ENCODE measurements around the gene BACE1. TPM values are rescaled to one million over a fixed set of nuclear protein-coding genes. Genes with fewer than 3 reads are reported as not detected.

BACE1 gene
- total RNA-seq, 1 donor from 2014 or later, result 0.40 TPM

DNA sequence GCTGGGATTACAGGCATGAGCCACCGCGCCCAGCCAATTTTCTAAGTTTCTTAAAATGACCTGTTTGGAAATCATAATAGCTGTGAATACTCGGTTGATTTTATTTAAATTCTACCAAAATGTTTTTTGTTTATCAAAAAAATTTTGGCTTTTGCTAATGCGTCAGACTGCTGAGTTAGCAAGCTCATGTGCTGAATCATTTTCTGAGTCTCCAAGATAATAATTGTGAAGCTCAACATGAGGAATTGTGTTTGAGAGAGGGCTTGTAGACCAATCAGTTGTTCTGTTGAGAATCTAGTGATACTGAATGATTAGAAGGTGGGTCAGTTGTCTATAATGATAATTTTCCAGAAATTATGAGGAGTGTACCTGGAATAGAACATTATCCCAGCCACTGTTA lies 67.7 kb downstream of the BACE1 start:
- H3K4me3 Mint-ChIP-seq, result no peak overlapping the region
- H3K36me3 Mint-ChIP-seq (ENCODE audit: low read depth), result peaks cover 30% of the 10 kb centered on the region
- intact Hi-C loops (cut with micrococcal nuclease), result no loop called here
- H3K9me3 Mint-ChIP-seq, result no peaks in the 10 kb centered on the region
- no peak overlapping the region for H3K27ac Mint-ChIP-seq
- no peak for DNase-seq
- no peaks in the 10 kb centered on the region for H3K4me1 Mint-ChIP-seq
- H3K27me3 Mint-ChIP-seq, result no peaks in the 10 kb centered on the region

DNA sequence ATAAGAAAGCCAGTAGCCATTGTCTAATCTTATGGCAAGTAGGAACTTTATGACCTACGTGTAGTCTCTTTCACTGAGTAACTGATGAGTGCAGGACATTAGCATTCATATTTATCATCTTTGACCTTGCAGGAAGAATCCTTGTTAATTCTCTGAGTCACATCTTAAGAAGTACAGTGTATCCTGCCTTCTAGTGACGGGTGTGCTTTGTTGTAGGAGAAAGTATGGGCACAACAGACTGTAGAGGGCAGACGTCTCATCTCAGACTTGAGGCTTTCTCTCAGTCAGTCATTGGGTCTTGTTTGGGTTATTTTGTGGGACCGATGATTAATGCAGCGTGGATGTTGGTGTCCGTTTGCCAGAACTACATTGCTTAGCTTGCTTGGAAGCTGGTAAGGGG lies 76.8 kb downstream of the BACE1 start:
- Mint-ChIP-seq H3K27ac (no peak overlapping the region), H3K36me3 (ENCODE audit: low read depth) (peaks cover 14% of the 10 kb centered on the region), H3K4me1 (peaks cover under 1% of the 10 kb centered on the region), H3K27me3 (no peaks in the 10 kb centered on the region), H3K9me3 (no peaks in the 10 kb centered on the region), H3K4me3 (no peak overlapping the region)
- DNase-seq, result no peak
- intact Hi-C loops (cut with micrococcal nuclease), result no loop called here

DNA sequence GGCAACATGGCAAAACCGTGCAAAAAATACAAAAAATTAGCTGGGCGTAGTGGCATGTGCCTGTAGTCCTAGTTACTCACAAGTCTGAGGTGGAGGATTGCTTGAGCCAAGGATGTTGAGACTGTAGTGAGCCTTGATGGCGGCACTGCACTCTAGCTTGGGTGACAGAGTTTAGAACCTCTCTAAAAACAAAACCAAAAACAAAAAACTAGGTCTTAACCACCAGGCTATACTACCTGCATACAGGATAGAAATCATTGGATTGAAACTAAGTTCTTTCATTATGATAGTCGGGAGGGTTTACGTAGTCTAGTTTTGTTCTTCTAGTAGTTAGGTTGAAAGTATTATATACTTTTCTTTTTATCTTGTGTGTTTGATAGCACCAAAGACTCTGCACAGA lies 77.8 kb downstream of the BACE1 start:
- Mint-ChIP-seq H3K4me3 (no peak overlapping the region), H3K27me3 (no peaks in the 10 kb centered on the region), H3K27ac (no peak overlapping the region), H3K9me3 (no peaks in the 10 kb centered on the region), H3K4me1 (peaks cover 12% of the 10 kb centered on the region), H3K36me3 (ENCODE audit: low read depth) (peaks cover 10% of the 10 kb centered on the region)
- intact Hi-C loops (cut with micrococcal nuclease), result no loop called here
- no peak for DNase-seq

Other genes with a start within 250 kb of the BACE1 start
- gene SIK3, start 217.8 kb downstream of the BACE1 start, total RNA-seq, result 38.4 and 38.7 TPM in 2 replicates
- 79.8 and 81.0 TPM in 2 replicates for gene PAFAH1B2, start 172.0 kb downstream of the BACE1 start, total RNA-seq
- 23.9 and 29.1 TPM in 2 replicates for gene SIDT2, start 137.5 kb downstream of the BACE1 start, total RNA-seq
- 2.7 and 3.8 TPM in 2 replicates for gene TAGLN, start 116.9 kb downstream of the BACE1 start, total RNA-seq
- 160 and 165 TPM in 2 replicates for gene PCSK7, start 84.2 kb downstream of the BACE1 start, total RNA-seq
- gene RNF214, start 83.6 kb downstream of the BACE1 start, total RNA-seq, result 22.0 and 23.2 TPM in 2 replicates
- 5.5 and 5.8 TPM in 2 replicates for gene BACE1-AS, start 24.9 kb downstream of the BACE1 start, total RNA-seq
- 39.0 and 40.1 TPM in 2 replicates for gene CEP164, start 11.6 kb upstream of the BACE1 start, total RNA-seq